A673 (cell line): Measurements from ENCODE around the gene WDR17.

Source experiments
- EZH2 ChIP-seq: fragments of 200-600 bp; sonication (generic); IDR thresholded peaks from 2 replicates; pipeline ENCODE4 v1.6.1; 2017; ENCODE audit warnings: borderline replicate concordance, low read depth, mild to moderate bottlenecking, mixed read lengths, antibody characterized with exemption, low read length; ENCODE audit not compliant: poor library complexity, severe bottlenecking
- TF ChIP-seq, protein P1 (sequence below): fragments of 300-800, 200-600 bp; sonication (generic); conservative IDR thresholded peaks from 2 replicates; pipeline ENCODE4 v1.5.1; 2017; ENCODE audit warnings: low read depth, mild to moderate bottlenecking, antibody characterized with exemption, low read length, moderate library complexity, mixed read lengths

DNA sequence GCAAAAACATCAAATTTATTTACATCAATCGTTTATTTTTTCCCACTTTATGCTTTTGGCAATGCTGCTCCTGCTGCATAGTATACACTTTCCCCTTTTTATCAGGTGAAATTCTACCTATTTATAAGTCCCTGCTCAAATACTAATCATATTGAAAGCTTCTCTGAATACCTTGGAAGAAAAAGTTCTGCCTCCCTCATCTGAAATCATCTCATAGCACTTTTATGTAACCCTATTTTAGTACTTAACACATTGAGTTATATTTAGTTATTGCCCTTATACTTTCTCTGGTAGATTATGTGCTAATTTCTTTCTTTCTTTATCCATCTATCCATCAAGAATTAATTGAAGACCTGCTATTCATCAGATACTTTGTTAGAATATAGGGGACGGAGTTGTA lies 1.1 kb upstream of the WDR17 start:
- TF ChIP-seq, protein P1, sequence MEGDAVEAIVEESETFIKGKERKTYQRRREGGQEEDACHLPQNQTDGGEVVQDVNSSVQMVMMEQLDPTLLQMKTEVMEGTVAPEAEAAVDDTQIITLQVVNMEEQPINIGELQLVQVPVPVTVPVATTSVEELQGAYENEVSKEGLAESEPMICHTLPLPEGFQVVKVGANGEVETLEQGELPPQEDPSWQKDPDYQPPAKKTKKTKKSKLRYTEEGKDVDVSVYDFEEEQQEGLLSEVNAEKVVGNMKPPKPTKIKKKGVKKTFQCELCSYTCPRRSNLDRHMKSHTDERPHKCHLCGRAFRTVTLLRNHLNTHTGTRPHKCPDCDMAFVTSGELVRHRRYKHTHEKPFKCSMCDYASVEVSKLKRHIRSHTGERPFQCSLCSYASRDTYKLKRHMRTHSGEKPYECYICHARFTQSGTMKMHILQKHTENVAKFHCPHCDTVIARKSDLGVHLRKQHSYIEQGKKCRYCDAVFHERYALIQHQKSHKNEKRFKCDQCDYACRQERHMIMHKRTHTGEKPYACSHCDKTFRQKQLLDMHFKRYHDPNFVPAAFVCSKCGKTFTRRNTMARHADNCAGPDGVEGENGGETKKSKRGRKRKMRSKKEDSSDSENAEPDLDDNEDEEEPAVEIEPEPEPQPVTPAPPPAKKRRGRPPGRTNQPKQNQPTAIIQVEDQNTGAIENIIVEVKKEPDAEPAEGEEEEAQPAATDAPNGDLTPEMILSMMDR, result no peak
- TF ChIP-seq EZH2, result no peak
